Karpas-422 (cell line): ENCODE data around the gene DHRS1. TPM values are rescaled to one million over a fixed set of nuclear protein-coding genes. Genes with fewer than 3 reads are reported as not detected.

Experiments
- DNase-seq: peaks from one replicate; pipeline ENCODE4 v3.0.0-alpha.2; 2015
- H2AFZ ChIP-seq: fragments of 200-600 bp; sonication (generic); 2 replicates; pipeline ENCODE4 v1.6.1; 2014; ENCODE audit warnings: antibody characterized with exemption, low read length, mixed read lengths
- H3K27ac ChIP-seq: fragments of 200-600 bp; sonication (generic); 2 replicates; pipeline ENCODE4 v1.5.1; 2014; ENCODE audit warnings: mild to moderate bottlenecking, low read length, moderate library complexity
- H3K27me3 ChIP-seq: fragments of 200-600 bp; sonication (generic); 2 replicates; pipeline ENCODE4 v1.6.1; 2014; ENCODE audit warnings: low read length, mixed read lengths
- H3K36me3 ChIP-seq: fragments of 200-600 bp; sonication (generic); 2 replicates; pipeline ENCODE4 v1.6.1; 2014; ENCODE audit warnings: low read length, mixed read lengths; ENCODE audit not compliant: insufficient read depth
- H3K4me1 ChIP-seq: fragments of 200-600 bp; sonication (generic); 2 replicates; pipeline ENCODE4 v1.6.1; 2014; ENCODE audit warnings: mild to moderate bottlenecking, low read length, mixed read lengths
- H3K4me2 ChIP-seq: fragments of 200-600 bp; sonication (generic); 2 replicates; pipeline ENCODE4 v1.6.1; 2014; ENCODE audit warnings: low read length, low read depth, mild to moderate bottlenecking; ENCODE audit not compliant: poor library complexity, severe bottlenecking
- H3K4me3 ChIP-seq: fragments of 200-600 bp; sonication (generic); 2 replicates; pipeline ENCODE4 v1.5.1; 2014; ENCODE audit warnings: mild to moderate bottlenecking, antibody characterized with exemption, low read length, mixed read lengths
- H3K79me2 ChIP-seq: fragments of 200-600 bp; sonication (generic); 2 replicates; pipeline ENCODE4 v1.6.1; 2014; ENCODE audit warnings: mild to moderate bottlenecking, low read length, mixed read lengths
- H3K9ac ChIP-seq: fragments of 200-600 bp; sonication (generic); 2 replicates; pipeline ENCODE4 v1.6.0; 2014; ENCODE audit warnings: low read length
- H3K9me2 ChIP-seq: fragments of 200-600 bp; sonication (generic), shearing (Covaris generic); replicated peaks from 2 replicates; pipeline ENCODE4 v1.6.0; 2014; ENCODE audit warnings: mild to moderate bottlenecking, low read length, moderate library complexity; ENCODE audit not compliant: insufficient read depth
- H3K9me3 ChIP-seq: fragments of 300-700, 200-600 bp; sonication (generic); 2 replicates; pipeline ENCODE4 v1.6.1; 2014; ENCODE audit warnings: low read length, mixed read lengths
- H4K20me1 ChIP-seq: fragments of 200-600 bp; sonication (generic); 2 replicates; pipeline ENCODE4 v1.6.1; 2014; ENCODE audit warnings: mild to moderate bottlenecking, antibody characterized with exemption, low read length, low read depth; ENCODE audit not compliant: insufficient read depth
- total RNA-seq: library from RNA; depleted of rRNA; stranded (reverse); fragments of >200 nt; shearing (Covaris generic); gene quantifications from 2 replicates; pipeline ENCODE4 v1.2.3, GENCODE V29; 2014; ENCODE audit warnings: low replicate concordance

DHRS1 gene
- total RNA-seq, 1 experiment from 2014 or later: 35.9 TPM

DNA sequence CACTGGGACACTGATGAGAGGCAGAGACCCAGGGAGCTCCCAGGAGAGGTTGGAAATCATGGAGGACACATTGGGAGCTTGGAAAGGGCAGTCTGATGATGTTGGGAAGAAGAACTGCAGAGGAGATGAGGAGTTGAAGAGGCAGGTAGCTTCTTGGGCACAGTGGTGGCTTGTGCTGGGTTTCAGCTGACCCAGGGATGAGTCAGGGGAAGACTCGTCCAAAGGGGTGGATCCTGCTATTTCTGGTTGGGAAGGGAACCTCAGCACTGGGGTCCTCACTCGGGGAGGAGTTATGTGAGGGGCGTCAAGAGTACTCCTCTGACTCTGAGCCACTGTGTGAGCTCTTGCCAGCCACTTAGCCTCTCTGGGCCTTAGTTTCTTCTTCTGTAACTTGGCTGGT, 23.8 kb upstream of the DHRS1 start:
- Histone ChIP-seq H3K36me3 (no peaks in the 10 kb centered on the region), H3K27me3 (no peaks in the 10 kb centered on the region), H3K4me3 (no peak overlapping the region), H3K27ac (no peak overlapping the region), H3K9ac (no peak overlapping the region), H3K4me2 (no peak overlapping the region), H3K9me3 (no peaks in the 10 kb centered on the region), H3K9me2 (no peaks in the 10 kb centered on the region), H3K79me2 (no peaks in the 10 kb centered on the region), H3K4me1 (no peaks in the 10 kb centered on the region), H2AFZ (no peak overlapping the region), H4K20me1 (no peaks in the 10 kb centered on the region)
- DNase-seq: no peak

DNA sequence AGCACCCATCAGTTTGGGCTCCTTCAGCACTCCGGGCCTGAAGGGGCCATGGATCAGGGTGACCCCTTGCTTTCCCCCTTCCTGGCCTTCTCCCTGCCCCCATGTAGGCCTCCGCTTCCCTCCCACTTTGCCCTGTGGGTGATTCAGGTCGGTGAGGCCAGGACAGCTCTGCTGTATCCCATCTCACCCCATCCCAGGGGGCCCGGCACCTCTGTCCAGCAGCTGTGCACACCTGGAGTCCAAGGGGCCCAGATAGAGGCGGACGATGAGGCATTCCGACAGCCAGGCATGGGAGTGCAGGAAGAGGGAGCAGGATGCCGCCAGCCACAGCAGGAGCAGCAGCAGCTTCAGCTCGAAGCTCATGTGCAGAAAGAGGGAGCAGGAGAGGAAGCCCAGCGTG, 23.1 kb upstream of the DHRS1 start:
- Histone ChIP-seq H3K27ac (no peak overlapping the region), H3K4me3 (no peak overlapping the region), H3K4me2 (no peak overlapping the region), H3K79me2 (no peaks in the 10 kb centered on the region), H3K9me3 (no peaks in the 10 kb centered on the region), H4K20me1 (peaks cover 3% of the 10 kb centered on the region; the same call in 1 of the 2 replicates), H3K4me1 (no peaks in the 10 kb centered on the region), H3K27me3 (no peaks in the 10 kb centered on the region), H3K36me3 (no peaks in the 10 kb centered on the region), H3K9ac (no peak overlapping the region), H3K9me2 (no peaks in the 10 kb centered on the region), H2AFZ (no peak overlapping the region)
- DNase-seq: no peak

DNA sequence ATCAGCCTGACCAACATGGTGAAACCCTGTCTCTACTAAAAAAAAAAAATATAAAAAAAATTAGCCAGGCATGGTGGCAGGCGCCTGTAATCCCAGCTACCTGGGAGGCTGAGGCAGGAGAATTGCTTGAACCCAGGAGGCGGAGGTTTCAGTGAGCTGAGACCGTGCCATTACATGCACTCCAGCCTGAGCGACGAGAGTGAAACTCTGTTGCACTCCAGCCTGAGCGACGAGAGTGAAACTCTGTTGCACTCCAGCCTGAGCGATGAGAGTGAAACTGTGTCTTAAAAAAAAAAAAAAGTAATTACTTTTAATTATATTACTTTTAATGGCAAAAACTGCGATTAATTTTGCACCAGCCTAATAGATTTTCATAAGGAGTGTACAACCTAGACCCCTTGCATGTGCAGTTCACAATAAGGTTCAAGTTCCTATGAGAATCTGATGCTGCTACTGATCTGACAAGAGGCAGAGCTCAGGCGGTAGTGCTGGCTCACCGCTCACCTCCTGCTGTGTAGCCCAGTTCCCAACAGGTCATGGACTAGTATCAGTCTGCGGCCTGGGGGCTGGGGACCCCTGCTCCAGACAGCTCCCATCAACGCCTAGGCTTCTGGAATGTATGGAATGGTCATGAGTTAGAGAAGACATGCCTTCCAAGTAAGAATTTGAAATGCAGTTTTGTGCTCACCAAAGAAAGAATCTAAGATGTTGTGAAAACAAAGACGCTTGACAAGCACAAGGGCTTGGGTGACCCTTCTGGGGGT, 21.8 kb upstream of the DHRS1 start:
- Histone ChIP-seq H3K27ac (no peak overlapping the region), H4K20me1 (peaks cover 8% of the 10 kb centered on the region; the same call in 1 of the 2 replicates), H3K27me3 (no peaks in the 10 kb centered on the region), H3K9ac (no peak overlapping the region), H2AFZ (no peak overlapping the region), H3K4me2 (no peak overlapping the region), H3K4me3 (no peak overlapping the region), H3K9me3 (no peaks in the 10 kb centered on the region), H3K79me2 (no peaks in the 10 kb centered on the region), H3K36me3 (no peaks in the 10 kb centered on the region), H3K9me2 (no peaks in the 10 kb centered on the region), H3K4me1 (no peaks in the 10 kb centered on the region)
- no peak for DNase-seq

DNA sequence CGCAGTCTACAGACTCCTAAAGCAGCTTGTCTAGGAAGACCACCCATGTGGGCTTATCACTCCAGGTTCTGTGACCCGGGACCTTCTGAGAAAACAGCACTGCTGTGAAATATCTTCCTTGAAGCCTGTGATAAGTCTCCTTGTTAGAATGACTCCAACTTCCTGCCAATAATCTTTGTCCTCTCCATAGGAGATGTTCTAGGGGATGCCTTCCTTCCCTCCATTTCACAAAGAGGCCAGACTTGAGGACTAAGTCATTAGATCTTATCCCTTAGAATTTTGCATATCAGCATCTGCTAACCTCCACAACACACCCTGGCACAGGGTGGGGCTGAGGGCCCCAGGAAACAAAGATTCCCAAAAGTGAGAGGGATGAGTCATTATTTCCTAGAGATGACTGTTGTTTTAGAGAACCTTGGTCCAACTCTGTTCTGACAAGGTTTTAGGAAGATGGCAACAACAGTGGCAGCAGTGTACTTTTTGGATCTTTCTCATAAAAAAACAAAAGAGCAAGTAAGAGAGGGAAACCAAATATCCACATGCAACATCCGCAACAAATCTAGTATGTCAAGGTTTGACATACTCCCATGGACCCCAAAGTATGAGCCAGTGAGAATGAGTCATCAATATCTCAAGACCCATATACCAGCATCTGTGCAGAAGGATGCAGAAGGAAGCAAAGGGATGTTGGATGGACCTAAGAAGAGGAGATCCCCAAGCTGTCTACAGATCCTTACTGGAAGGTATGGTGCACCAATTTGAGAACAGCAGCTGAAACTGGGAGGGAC, 17.8 kb upstream of the DHRS1 start:
- Histone ChIP-seq H4K20me1 (peaks cover 8% of the 10 kb centered on the region; the same call in 1 of the 2 replicates), H3K9me3 (no peaks in the 10 kb centered on the region), H2AFZ (no peak overlapping the region), H3K4me1 (peaks cover 7% of the 10 kb centered on the region), H3K27me3 (no peaks in the 10 kb centered on the region), H3K4me3 (no peak overlapping the region), H3K9ac (no peak overlapping the region), H3K79me2 (no peaks in the 10 kb centered on the region), H3K36me3 (no peaks in the 10 kb centered on the region), H3K27ac (no peak overlapping the region), H3K9me2 (no peaks in the 10 kb centered on the region), H3K4me2 (no peak overlapping the region)
- DNase-seq: no peak

DNA sequence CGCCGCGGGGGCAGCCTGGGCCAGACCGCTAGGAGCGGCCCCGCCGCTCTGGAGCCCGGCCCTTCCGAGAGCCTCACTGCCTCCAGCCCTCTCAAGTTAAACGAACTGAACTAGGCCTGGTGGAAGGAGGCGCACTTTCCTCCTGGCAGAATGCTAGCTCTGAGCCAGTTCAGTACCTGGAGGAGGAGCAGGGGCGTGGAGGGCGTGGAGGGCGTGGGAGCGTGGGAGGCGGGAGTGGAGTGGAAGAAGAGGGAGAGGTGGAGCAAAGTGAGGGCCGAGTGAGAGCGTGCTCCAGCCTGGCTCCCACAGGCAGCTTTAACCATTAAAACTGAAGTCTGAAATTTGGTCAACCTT, 17.0 kb upstream of the DHRS1 start:
- Histone ChIP-seq H2AFZ (no peak overlapping the region), H3K4me1 (peaks cover 14% of the 10 kb centered on the region), H3K9me3 (no peaks in the 10 kb centered on the region), H3K9me2 (no peaks in the 10 kb centered on the region), H3K9ac (no peak overlapping the region), H3K27ac (no peak overlapping the region), H3K4me3 (no peak overlapping the region), H3K36me3 (0 out of 2 replicates have a peak, but pooled peaks cover 3% of the 10 kb centered on the region), H3K4me2 (no peak overlapping the region), H3K79me2 (peaks cover 4% of the 10 kb centered on the region; the same call in 1 of the 2 replicates), H4K20me1 (peaks cover 8% of the 10 kb centered on the region; the same call in 1 of the 2 replicates), H3K27me3 (no peaks in the 10 kb centered on the region)
- no peak for DNase-seq

DNA sequence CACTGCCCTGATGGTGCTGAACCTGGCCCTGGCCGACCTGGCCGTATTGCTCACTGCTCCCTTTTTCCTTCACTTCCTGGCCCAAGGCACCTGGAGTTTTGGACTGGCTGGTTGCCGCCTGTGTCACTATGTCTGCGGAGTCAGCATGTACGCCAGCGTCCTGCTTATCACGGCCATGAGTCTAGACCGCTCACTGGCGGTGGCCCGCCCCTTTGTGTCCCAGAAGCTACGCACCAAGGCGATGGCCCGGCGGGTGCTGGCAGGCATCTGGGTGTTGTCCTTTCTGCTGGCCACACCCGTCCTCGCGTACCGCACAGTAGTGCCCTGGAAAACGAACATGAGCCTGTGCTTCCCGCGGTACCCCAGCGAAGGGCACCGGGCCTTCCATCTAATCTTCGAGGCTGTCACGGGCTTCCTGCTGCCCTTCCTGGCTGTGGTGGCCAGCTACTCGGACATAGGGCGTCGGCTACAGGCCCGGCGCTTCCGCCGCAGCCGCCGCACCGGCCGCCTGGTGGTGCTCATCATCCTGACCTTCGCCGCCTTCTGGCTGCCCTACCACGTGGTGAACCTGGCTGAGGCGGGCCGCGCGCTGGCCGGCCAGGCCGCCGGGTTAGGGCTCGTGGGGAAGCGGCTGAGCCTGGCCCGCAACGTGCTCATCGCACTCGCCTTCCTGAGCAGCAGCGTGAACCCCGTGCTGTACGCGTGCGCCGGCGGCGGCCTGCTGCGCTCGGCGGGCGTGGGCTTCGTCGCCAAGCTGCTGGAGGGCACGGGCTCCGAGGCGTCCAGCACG, 16.4 kb upstream of the DHRS1 start:
- H3K79me2 ChIP-seq: peaks cover 4% of the 10 kb centered on the region; the same call in 1 of the 2 replicates
- no peak overlapping the region for H3K4me2 ChIP-seq
- no peak overlapping the region for H3K27ac ChIP-seq
- no peaks in the 10 kb centered on the region for H3K27me3 ChIP-seq
- no peak overlapping the region for H3K9ac ChIP-seq
- no peak overlapping the region for H3K4me3 ChIP-seq
- H3K4me1 ChIP-seq: peaks cover 14% of the 10 kb centered on the region
- 0 out of 2 replicates have a peak, but pooled peaks cover 3% of the 10 kb centered on the region for H3K36me3 ChIP-seq
- DNase-seq: no peak
- H3K9me2 ChIP-seq: no peaks in the 10 kb centered on the region
- no peak overlapping the region for H2AFZ ChIP-seq
- peaks cover 8% of the 10 kb centered on the region; the same call in 1 of the 2 replicates for H4K20me1 ChIP-seq
- no peaks in the 10 kb centered on the region for H3K9me3 ChIP-seq

DNA sequence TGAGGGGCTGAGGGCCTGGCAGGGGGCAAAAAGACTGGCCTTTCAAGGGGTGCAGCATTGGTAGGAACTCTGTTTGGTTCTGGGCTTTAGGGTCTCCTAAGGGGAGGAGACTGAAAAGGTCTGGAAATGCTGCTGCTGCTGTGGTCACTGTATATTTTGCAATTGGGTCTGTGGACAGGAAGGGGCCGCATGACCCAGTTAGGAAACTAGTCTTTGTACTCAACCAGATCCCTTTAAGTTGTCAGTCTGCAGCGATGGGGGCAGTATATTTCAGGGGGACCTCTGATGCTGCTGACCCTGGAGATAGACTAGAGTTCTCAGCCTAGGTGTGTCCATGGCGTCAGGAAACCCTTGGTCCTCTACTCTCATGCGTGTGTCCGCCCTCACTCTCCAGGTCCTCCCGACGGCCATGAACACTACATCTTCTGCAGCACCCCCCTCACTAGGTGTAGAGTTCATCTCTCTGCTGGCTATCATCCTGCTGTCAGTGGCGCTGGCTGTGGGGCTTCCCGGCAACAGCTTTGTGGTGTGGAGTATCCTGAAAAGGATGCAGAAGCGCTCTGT, 15.7 kb upstream of the DHRS1 start:
- no peak overlapping the region for H3K4me3 ChIP-seq
- H3K27ac ChIP-seq: no peak overlapping the region
- 0 out of 2 replicates have a peak, but pooled peaks cover 3% of the 10 kb centered on the region for H3K36me3 ChIP-seq
- H3K4me1 ChIP-seq: peaks cover 16% of the 10 kb centered on the region
- no peaks in the 10 kb centered on the region for H3K9me3 ChIP-seq
- H3K9ac ChIP-seq: no peak overlapping the region
- H3K79me2 ChIP-seq: peaks cover 4% of the 10 kb centered on the region; the same call in 1 of the 2 replicates
- H3K27me3 ChIP-seq: no peaks in the 10 kb centered on the region
- H3K4me2 ChIP-seq: no peak overlapping the region
- H3K9me2 ChIP-seq: no peaks in the 10 kb centered on the region
- no peak for DNase-seq
- no peak overlapping the region for H2AFZ ChIP-seq
- H4K20me1 ChIP-seq: peaks cover 8% of the 10 kb centered on the region; the same call in 1 of the 2 replicates
